WTC11 (cell line): ENCODE data around the gene TMEM72. TPM values are rescaled to one million over a fixed set of nuclear protein-coding genes. Genes with fewer than 3 reads are reported as not detected.

Experiments
- ATAC-seq: fragments of 200-7000 bp; cut with Tn5 transposase; 2 replicates; pipeline ENCODE4 v1.10.0; 2021; ENCODE audit warnings: mild to moderate bottlenecking, moderate library complexity
- CTCF ChIA-PET: fragments of 300-600 bp; sonication (Branson Sonifier 250); formaldehyde crosslinking; loops from one replicate; lab custom pipeline; 2021; ENCODE audit warnings: antibody characterized with exemption; lab: Charles Lee
- POLR2A ChIA-PET: fragments of 350-600 bp; sonication (Branson Sonifier 250); formaldehyde crosslinking; loops from one replicate; lab custom pipeline; 2021; ENCODE audit warnings: antibody characterized with exemption; lab: Charles Lee
- DNase-seq: peaks from one replicate; pipeline ENCODE4 v3.0.0; 2021; ENCODE audit warnings: low spot score
- H3K27ac Mint-ChIP-seq: 2 replicates; pipeline ENCODE4 v1.8.0; 2021; ENCODE audit warnings: mixed read lengths
- H3K27me3 Mint-ChIP-seq: 2 replicates; pipeline ENCODE4 v1.8.0; 2021; ENCODE audit warnings: low read depth, mild to moderate bottlenecking, moderate library complexity, mixed read lengths
- H3K36me3 Mint-ChIP-seq: 2 replicates; pipeline ENCODE4 v1.8.0; 2021; ENCODE audit warnings: mixed read lengths
- H3K4me1 Mint-ChIP-seq: 2 replicates; pipeline ENCODE4 v1.8.0; 2022; ENCODE audit warnings: mixed read lengths
- H3K4me3 Mint-ChIP-seq: 2 replicates; pipeline ENCODE4 v1.8.0; 2021; ENCODE audit warnings: mild to moderate bottlenecking, moderate library complexity, mixed read lengths
- H3K9me3 Mint-ChIP-seq: 2 replicates; pipeline ENCODE4 v1.8.0; 2021; ENCODE audit warnings: mixed read lengths
- EMX1 ChIP-seq: fragments of 250-450 bp; sonication (Bioruptor Pico); IDR thresholded peaks from 2 replicates; pipeline ENCODE4 v1.8.0; 2021; ENCODE audit warnings: mild to moderate bottlenecking
- ESRRA ChIP-seq: sonication (generic); formaldehyde crosslinking; IDR thresholded peaks from 2 replicates; pipeline ENCODE4 v1.8.1; 2022; ENCODE audit warnings: mild to moderate bottlenecking, missing genetic modification reagents, borderline replicate concordance
- FOXP1 ChIP-seq: sonication (generic); formaldehyde crosslinking; IDR thresholded peaks from 2 replicates; pipeline ENCODE4 v1.8.0; 2022; ENCODE audit warnings: missing genetic modification reagents, mild to moderate bottlenecking, moderate library complexity, borderline replicate concordance
- GTF2I ChIP-seq: fragments of 250-450 bp; sonication (Bioruptor Pico); conservative IDR thresholded peaks from 2 replicates; pipeline ENCODE4 v1.4.0; 2021; ENCODE audit warnings: mild to moderate bottlenecking
- SMAD3 ChIP-seq: sonication (generic); formaldehyde crosslinking; IDR thresholded peaks from 2 replicates; pipeline ENCODE4 v1.8.0; 2022; ENCODE audit warnings: missing genetic modification reagents, mild to moderate bottlenecking, borderline replicate concordance
- TEAD1 ChIP-seq: sonication (generic); formaldehyde crosslinking; IDR thresholded peaks from 2 replicates; pipeline ENCODE4 v1.8.0; 2022; ENCODE audit warnings: mild to moderate bottlenecking, missing genetic modification reagents
- ZNF121 ChIP-seq: sonication (generic); formaldehyde crosslinking; IDR thresholded peaks from 2 replicates; pipeline ENCODE4 v1.8.0; 2023; ENCODE audit warnings: missing genetic modification reagents
- ZNF219 ChIP-seq: sonication (generic); formaldehyde crosslinking; IDR thresholded peaks from 2 replicates; pipeline ENCODE4 v1.8.0; 2023; ENCODE audit warnings: missing genetic modification reagents, mild to moderate bottlenecking, borderline replicate concordance
- ZNF232 ChIP-seq: sonication (generic); formaldehyde crosslinking; IDR thresholded peaks from 2 replicates; pipeline ENCODE4 v1.8.0; 2022; ENCODE audit warnings: mild to moderate bottlenecking, missing genetic modification reagents
- ZNF317 ChIP-seq: sonication (generic); formaldehyde crosslinking; IDR thresholded peaks from 2 replicates; pipeline ENCODE4 v1.8.1; 2023; ENCODE audit warnings: low read depth, mild to moderate bottlenecking, moderate library complexity, missing genetic modification reagents, borderline replicate concordance
- total RNA-seq: library from RNA; stranded (reverse); gene quantifications from 3 replicates; pipeline ENCODE4 v1.2.3, GENCODE V29; 2021
- TF ChIP-seq, protein P1 (sequence below): sonication (generic); formaldehyde crosslinking; IDR thresholded peaks from 2 replicates; pipeline ENCODE4 v1.8.1; 2022; ENCODE audit warnings: mild to moderate bottlenecking, missing genetic modification reagents, moderate library complexity, borderline replicate concordance
- TF ChIP-seq, protein P2 (sequence below): sonication (generic); formaldehyde crosslinking; IDR thresholded peaks from 2 replicates; pipeline ENCODE4 v1.8.0; 2022; ENCODE audit warnings: missing genetic modification reagents
- TF ChIP-seq, protein P3 (sequence below): sonication (generic); formaldehyde crosslinking; conservative IDR thresholded peaks from 2 replicates; pipeline ENCODE4 v1.8.1; 2023; ENCODE audit warnings: mild to moderate bottlenecking, low read depth, missing genetic modification reagents, moderate library complexity
- TF ChIP-seq, protein P4 (sequence below): sonication (generic); formaldehyde crosslinking; IDR thresholded peaks from 2 replicates; pipeline ENCODE4 v1.8.1; 2022; ENCODE audit warnings: low read depth, missing genetic modification reagents, borderline replicate concordance

Gene TMEM72
- total RNA-seq, 1 experiment from 2014 or later, result not detected

DNA sequence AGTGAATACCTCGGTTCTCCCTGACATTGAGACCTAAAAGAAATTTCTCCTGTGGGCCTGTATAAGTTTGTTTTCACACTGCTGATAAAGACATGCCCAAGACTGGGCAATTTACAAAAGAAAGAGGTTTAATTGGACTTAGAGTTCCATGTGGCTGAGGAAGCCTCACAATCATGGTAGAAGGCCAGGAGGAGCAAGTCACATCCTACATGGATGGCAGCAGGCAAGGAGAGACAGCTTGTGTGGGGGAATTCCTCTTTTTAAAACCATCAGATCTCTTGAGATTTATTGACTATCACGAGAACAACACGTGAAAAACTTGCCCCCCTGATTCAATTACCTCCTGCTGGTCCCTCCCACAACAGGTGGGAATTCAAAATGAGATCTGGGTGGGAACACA lies 6.7 kb downstream of the TMEM72 start:
- Mint-ChIP-seq H3K4me1 (peaks cover 10% of the 10 kb centered on the region), H3K27ac (no peak overlapping the region), H3K36me3 (peaks cover 8% of the 10 kb centered on the region), H3K27me3 (peaks cover 7% of the 10 kb centered on the region), H3K9me3 (peaks cover 14% of the 10 kb centered on the region), H3K4me3 (no peak overlapping the region)
- no peak for TF ChIP-seq ZNF232 (CRISPR knock-in tag)
- TF ChIP-seq ZNF121 (CRISPR knock-in tag), result no peak
- TF ChIP-seq EMX1 (CRISPR knock-in tag), result no peak
- TF ChIP-seq TEAD1 (CRISPR knock-in tag), result no peak
- TF ChIP-seq ZNF219 (CRISPR knock-in tag), result no peak
- TF ChIP-seq, protein P1, sequence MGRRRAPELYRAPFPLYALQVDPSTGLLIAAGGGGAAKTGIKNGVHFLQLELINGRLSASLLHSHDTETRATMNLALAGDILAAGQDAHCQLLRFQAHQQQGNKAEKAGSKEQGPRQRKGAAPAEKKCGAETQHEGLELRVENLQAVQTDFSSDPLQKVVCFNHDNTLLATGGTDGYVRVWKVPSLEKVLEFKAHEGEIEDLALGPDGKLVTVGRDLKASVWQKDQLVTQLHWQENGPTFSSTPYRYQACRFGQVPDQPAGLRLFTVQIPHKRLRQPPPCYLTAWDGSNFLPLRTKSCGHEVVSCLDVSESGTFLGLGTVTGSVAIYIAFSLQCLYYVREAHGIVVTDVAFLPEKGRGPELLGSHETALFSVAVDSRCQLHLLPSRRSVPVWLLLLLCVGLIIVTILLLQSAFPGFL (CRISPR knock-in tag), result no peak
- no peak for TF ChIP-seq ESRRA (CRISPR knock-in tag)
- TF ChIP-seq GTF2I (CRISPR knock-in tag), result no peak
- TF ChIP-seq FOXP1 (CRISPR knock-in tag), result no peak
- TF ChIP-seq, protein P2, sequence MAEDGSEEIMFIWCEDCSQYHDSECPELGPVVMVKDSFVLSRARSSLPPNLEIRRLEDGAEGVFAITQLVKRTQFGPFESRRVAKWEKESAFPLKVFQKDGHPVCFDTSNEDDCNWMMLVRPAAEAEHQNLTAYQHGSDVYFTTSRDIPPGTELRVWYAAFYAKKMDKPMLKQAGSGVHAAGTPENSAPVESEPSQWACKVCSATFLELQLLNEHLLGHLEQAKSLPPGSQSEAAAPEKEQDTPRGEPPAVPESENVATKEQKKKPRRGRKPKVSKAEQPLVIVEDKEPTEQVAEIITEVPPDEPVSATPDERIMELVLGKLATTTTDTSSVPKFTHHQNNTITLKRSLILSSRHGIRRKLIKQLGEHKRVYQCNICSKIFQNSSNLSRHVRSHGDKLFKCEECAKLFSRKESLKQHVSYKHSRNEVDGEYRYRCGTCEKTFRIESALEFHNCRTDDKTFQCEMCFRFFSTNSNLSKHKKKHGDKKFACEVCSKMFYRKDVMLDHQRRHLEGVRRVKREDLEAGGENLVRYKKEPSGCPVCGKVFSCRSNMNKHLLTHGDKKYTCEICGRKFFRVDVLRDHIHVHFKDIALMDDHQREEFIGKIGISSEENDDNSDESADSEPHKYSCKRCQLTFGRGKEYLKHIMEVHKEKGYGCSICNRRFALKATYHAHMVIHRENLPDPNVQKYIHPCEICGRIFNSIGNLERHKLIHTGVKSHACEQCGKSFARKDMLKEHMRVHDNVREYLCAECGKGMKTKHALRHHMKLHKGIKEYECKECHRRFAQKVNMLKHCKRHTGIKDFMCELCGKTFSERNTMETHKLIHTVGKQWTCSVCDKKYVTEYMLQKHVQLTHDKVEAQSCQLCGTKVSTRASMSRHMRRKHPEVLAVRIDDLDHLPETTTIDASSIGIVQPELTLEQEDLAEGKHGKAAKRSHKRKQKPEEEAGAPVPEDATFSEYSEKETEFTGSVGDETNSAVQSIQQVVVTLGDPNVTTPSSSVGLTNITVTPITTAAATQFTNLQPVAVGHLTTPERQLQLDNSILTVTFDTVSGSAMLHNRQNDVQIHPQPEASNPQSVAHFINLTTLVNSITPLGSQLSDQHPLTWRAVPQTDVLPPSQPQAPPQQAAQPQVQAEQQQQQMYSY (CRISPR knock-in tag), result no peak
- TF ChIP-seq, protein P3, sequence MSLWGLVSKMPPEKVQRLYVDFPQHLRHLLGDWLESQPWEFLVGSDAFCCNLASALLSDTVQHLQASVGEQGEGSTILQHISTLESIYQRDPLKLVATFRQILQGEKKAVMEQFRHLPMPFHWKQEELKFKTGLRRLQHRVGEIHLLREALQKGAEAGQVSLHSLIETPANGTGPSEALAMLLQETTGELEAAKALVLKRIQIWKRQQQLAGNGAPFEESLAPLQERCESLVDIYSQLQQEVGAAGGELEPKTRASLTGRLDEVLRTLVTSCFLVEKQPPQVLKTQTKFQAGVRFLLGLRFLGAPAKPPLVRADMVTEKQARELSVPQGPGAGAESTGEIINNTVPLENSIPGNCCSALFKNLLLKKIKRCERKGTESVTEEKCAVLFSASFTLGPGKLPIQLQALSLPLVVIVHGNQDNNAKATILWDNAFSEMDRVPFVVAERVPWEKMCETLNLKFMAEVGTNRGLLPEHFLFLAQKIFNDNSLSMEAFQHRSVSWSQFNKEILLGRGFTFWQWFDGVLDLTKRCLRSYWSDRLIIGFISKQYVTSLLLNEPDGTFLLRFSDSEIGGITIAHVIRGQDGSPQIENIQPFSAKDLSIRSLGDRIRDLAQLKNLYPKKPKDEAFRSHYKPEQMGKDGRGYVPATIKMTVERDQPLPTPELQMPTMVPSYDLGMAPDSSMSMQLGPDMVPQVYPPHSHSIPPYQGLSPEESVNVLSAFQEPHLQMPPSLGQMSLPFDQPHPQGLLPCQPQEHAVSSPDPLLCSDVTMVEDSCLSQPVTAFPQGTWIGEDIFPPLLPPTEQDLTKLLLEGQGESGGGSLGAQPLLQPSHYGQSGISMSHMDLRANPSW (CRISPR knock-in tag), result no peak
- TF ChIP-seq, protein P4, sequence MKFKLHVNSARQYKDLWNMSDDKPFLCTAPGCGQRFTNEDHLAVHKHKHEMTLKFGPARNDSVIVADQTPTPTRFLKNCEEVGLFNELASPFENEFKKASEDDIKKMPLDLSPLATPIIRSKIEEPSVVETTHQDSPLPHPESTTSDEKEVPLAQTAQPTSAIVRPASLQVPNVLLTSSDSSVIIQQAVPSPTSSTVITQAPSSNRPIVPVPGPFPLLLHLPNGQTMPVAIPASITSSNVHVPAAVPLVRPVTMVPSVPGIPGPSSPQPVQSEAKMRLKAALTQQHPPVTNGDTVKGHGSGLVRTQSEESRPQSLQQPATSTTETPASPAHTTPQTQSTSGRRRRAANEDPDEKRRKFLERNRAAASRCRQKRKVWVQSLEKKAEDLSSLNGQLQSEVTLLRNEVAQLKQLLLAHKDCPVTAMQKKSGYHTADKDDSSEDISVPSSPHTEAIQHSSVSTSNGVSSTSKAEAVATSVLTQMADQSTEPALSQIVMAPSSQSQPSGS, result no peak
- CTCF ChIA-PET, result no interaction called here
- POLR2A ChIA-PET, result no interaction called here
- DNase-seq (no peak), ATAC-seq (no peak)

DNA sequence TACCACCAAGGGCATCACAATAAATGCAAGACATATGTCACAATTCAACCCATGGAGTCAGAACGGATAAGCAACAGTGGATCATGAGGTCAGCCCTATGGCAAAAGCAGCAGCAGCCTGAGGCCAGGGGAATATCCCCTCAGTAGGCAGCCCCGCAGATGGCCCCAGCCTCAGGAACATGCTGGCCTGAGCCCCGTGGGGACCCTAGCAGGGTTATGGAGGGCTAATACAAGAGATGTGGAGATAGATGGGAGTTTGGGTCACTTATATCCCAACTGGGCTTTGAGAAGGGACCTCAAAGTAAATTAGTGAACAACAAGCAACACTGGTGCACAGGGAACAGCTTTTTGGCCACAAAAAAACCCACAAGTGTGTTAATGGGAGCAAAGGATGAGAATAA lies 9.1 kb downstream of the TMEM72 start:
- H3K9me3 Mint-ChIP-seq, result peaks cover 14% of the 10 kb centered on the region
- peaks cover 8% of the 10 kb centered on the region for H3K36me3 Mint-ChIP-seq
- CTCF ChIA-PET, result interaction anchor here (0.9 to 1.8 kb wide), 2 partner anchors 41 to 57 kb away, joined by 3 to 7 read pairs; no protein-coding TSS in a partner anchor
- no peak for TF ChIP-seq GTF2I (CRISPR knock-in tag)
- TF ChIP-seq ZNF317, result no peak
- ATAC-seq (no peak), DNase-seq (no peak)
- POLR2A ChIA-PET, result no interaction called here
- no peak overlapping the region for H3K27ac Mint-ChIP-seq
- H3K27me3 Mint-ChIP-seq, result peaks cover 7% of the 10 kb centered on the region
- no peak overlapping the region for H3K4me3 Mint-ChIP-seq
- H3K4me1 Mint-ChIP-seq, result no peaks in the 10 kb centered on the region

DNA sequence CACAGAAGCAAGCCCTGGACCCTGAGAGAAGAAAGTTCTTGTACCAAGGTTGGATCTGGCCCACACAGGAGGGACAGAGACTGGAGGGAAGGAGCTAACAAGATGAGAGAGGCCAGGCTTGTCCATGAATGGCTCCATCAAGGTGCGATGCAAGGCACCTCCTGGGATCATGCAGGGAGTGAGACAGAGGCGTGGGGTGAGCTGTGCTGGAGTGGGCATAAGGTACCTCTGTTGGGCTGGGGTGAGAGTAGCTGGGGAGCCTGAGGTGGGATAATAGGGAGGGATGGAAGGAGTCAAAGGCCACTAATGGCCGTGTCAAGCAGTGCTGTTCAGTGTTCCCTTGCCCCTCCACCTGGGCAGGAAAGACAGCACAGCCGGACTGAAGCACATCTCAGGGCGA lies 9.9 kb downstream of the TMEM72 start:
- Mint-ChIP-seq H3K27ac (no peak overlapping the region), H3K4me3 (no peak overlapping the region), H3K9me3 (peaks cover 14% of the 10 kb centered on the region), H3K4me1 (no peaks in the 10 kb centered on the region), H3K36me3 (peaks cover 8% of the 10 kb centered on the region), H3K27me3 (peaks cover 7% of the 10 kb centered on the region)
- no peak for ATAC-seq
- ChIA-PET CTCF (interaction anchor here (0.9 to 1.8 kb wide), 3 partner anchors 12 to 57 kb away, joined by 3 to 8 read pairs (median 7); no protein-coding TSS in a partner anchor), POLR2A (no interaction called here)
- no peak for DNase-seq
- TF ChIP-seq SMAD3, result no peak
